Activated T-helper 9 cell treated with anti-CD3 and anti-CD28 coated beads, Interleukin-2, amount 50 U/mL, for 16 hours (primary cell): ENCODE results near the gene ACTC1.
"Not testable (repeated sequence)": the region's sequence is repeated elsewhere in the genome, so short reads cannot be mapped to it uniquely, and the experiment has no call there.

ENCODE experiments used
- DNase-seq: peaks from one replicate; pipeline ENCODE4 v3.0.0-alpha.2; 2020; ENCODE audit warnings: low read depth

The ACTC1 gene

DNA sequence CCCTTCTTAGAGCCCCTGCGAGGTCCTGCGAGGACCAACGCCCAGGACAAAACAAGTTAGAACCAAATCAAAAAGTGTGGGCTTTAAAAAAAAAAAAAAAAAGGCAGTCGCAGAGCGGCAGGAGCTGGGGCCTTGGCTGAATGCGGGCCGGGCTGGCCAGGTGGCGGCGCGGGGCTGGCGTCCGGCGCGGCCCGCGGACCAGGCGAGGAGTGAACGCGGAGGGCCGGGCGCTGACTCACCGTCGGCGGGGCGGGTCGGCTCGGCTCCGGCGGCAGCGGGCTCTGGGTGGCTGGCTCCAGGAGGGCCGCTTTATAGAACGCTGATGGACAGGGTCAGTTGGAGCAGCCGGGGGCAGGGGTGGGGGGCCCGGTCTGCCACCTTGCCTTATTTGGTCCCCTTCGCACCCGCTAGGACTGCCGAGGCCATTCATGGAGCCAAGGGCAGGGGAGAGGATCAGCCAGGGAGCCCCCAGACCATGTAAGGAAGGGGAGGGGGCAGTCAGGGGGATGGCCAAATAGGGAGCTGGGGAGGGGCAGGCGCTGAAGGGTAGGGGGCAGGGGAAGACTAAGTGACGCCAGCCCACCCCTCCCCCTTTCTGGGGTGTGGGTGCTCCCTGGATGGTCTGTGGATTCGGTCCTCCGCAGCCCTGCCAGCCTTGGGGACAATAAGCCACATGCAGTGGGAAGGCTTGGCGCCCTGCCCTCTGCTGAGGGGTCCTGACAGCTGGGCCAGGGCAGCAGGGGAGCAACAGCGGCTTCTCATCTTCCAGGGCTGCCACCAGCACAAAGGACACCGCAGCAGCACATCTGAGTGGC, at the start of gene ACTC1:
Gene ACTC1, minus strand, starts transcription at position 283 of the 815 bp plus-strand sequence. CDS start 741 bp downstream, outside the sequence.
- DNase-seq, result no peak

DNA sequence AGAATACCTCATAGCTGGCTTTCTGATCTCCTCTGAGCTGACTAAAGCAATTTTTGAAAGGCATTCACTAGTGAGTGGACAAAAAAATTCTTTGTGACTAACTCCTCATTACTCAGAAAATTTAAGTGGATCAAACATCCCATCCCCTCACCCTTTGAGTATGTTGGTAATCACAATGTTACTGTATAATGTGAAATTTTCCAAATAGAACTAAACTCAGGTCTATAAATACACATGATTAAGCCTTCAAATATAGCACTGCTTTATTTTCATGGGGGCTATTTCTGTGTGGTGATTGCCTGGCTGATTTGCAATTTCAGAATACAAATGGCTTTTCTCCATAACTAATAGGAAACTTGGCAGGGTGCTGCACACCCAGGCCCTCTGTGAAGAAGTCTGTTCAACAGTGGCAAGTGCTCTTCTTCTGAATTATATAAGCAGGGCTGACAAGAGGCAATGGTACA, 45.9 kb upstream of the ACTC1 start:
- no peak for DNase-seq

GRCh38 chr15:34838282-34838681, 42.9 kb upstream of the ACTC1 start:
- DNase-seq, result no peak

DNA sequence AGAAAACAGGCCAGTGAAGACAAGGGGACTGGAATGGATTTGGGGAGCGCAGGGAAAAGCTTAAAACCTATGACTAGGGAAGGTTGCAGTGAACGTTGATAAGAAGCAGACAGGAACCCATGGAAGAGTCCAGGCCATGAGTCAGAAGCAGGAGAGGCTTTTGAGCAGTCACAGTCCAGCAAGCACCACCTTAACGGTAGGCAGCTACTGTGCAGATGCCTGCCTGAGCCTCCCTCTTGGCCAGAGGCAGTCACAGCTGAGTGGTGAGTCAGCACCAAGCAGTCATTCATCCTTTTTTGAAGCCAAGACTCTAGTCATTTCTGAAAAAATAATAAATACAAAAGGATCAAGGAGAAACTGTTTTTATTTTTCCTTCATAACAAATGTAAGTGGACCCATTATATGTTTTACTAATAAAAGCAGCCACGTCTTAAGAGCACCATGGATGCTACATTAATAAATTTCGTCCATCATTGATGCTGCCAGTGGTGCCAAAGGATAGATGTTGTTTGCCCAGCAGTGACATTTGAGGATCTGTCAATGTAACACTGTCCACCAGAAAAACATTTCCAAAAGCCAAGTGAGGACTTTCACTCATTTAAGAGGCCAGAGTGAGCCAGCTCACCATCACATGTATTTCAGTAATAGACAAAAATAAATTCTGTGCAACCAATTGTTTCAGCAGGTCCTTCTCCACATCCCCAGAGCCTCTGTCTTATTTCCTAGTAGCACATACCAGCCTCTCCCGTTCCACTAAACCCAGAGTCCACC, 42.1 kb upstream of the ACTC1 start:
- DNase-seq, result no peak

GRCh38 chr15:34828145-34828911, 33.0 kb upstream of the ACTC1 start:
- no peak for DNase-seq

DNA sequence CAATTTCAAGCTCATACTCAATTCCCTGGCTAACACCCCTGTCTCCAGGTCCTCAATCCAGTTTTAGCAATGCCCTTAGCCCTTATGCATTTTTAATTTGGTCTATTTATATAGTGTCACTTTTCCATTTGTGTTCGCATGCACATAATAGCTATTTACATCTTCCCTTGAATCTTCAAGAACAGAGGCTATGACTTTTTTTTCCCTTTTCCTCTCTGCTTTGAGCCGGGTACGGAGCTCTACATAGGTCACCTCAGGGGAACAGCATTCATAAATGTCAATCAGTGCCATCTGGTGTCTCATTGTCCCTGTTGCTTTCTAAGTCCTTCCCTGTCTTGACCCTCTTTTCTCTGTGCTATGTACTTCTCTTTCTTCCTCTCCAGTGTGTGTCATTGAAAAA, 26.5 kb upstream of the ACTC1 start:
- no peak for DNase-seq

- no peak for DNase-seq
Measured at GRCh38 chr15:34820110-34820509, 24.8 kb upstream of the ACTC1 start.

GRCh38 chr15:34818526-34818925, 23.2 kb upstream of the ACTC1 start:
- no peak for DNase-seq

- no peak for DNase-seq
Measured at GRCh38 chr15:34815836-34816235, 20.5 kb upstream of the ACTC1 start.

DNA sequence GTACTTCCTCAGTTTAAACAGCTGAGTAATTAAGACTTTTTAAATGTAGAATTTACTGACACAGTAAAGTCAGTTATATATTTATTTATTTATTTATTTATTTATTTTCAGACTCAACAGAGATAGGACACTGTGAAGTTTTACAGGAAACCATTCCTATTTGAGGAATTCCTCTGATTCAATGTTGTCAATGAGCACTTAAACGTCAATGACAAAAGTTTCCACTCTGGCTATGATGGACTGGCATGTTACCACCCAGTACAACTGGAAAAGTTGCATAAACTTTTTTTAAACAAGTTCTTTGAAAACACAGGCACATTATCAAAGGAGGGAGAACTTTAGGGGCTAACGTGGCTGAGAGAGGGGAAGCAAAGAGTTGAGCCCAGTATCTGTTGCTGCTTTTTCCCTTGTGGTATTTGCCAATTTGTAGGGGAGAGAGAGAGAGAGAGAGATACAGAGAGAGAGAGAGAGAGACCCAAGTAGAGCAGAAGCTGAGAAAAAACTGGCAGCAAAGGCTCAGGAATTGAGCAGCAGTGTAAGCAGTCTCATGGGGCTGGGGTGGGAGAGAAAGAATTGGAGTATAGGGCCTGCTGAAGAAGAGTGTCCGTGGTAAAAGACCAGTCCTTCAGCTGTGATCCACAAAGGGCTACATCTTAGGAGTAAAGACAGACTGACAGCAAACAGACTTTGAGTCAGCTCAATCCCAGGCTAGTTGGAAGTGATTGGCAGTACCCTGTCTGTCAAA, 18.3 kb upstream of the ACTC1 start:
- no peak for DNase-seq

- DNase-seq, result not testable (repeated sequence)
Measured at GRCh38 chr15:34812868-34813365, 17.6 kb upstream of the ACTC1 start.

GRCh38 chr15:34812369-34812768, 17.0 kb upstream of the ACTC1 start:
- no peak for DNase-seq

GRCh38 chr15:34810443-34811129, 15.2 kb upstream of the ACTC1 start:
- no peak for DNase-seq

GRCh38 chr15:34809186-34809585, 13.8 kb upstream of the ACTC1 start:
- DNase-seq, result no peak

DNA sequence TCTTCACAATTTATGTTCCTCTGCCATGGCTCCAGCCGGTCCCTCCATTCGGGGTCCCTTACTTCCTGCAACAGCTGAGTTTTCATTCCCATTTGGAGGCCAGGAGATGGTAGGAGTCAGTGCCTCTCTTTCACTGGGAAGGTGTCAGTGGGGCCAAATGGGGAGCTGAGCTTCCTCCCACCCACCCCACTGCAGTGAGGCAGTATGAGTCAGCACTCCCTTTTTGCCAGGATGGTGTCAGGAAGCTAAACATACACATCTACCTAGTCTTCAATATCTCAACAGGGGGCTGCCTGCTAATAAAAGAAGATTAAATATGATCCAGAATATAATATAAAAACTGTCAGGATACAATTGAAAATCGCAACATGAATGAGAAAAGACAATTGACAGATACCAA, 12.7 kb upstream of the ACTC1 start:
- DNase-seq, result no peak

- not testable (repeated sequence) for DNase-seq
Measured at GRCh38 chr15:34807241-34807640, 11.9 kb upstream of the ACTC1 start.

DNA sequence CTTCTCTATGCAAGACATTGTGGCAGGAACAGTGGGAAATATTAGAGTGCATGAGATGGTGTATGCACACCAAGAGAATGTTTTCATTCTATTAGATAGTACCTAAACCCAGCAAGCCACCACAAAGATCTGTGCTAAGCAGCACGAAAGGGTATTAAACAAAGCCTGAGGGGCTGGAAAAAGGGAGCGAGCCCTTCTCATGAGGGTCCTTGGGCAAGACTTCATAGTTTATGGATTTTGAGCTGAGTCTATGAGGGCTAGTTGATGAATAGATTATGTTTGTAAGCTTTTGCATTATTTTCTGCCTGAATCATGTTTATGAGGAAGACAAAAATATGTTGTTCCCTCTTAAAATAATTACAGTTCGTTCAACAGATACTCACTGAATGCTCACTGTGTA, 9.4 kb upstream of the ACTC1 start:
- no peak for DNase-seq

DNA sequence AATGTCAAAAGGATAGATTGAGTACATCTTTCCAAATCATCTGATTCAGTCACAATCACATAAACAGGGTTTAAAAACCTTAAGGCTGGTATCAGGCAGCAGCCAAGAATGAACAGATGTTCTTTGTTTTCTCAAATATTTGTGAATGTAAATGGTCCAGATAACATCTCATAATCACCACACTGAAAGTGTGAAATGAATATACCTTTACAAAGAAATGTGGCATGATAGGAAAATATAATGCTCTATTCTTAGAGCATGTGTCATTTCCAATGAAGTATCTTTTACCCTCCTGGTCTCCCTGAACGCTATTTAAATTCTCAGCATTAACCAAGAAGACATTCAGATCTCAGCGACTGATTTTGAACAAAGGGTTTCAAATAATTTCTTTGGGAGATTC, 8.8 kb upstream of the ACTC1 start:
- no peak for DNase-seq

- DNase-seq, result no peak
Measured at GRCh38 chr15:34802803-34803750, 7.7 kb upstream of the ACTC1 start.

DNA sequence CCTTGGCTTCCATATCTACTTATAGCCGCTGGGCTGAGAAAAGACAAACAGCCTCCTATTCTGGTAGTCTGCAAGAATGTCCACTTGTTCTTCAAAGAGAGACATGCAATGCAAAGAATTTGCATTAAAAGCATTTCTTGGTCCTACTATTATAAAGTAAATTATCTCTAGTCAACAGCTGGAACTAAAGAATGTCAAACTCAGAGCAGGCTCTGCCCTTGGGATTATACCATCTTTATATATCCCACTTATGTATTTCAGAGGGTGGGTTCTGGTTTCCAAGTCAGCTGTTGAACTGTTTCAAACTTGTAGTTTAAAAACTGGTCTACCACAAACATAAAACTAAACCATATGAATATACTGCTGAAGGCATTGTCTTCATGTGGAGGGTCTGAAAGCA, 7.0 kb upstream of the ACTC1 start:
- no peak for DNase-seq
